Measurements from ENCODE around the gene ZNF438. TPM values are rescaled to one million over a fixed set of nuclear protein-coding genes. Genes with fewer than 3 reads are reported as not detected.

Gene ZNF438
- total and polyA plus RNA-seq, 3 experiments from 2014 or later = 2.9 to 4.2 (median 3.9) TPM

DNA sequence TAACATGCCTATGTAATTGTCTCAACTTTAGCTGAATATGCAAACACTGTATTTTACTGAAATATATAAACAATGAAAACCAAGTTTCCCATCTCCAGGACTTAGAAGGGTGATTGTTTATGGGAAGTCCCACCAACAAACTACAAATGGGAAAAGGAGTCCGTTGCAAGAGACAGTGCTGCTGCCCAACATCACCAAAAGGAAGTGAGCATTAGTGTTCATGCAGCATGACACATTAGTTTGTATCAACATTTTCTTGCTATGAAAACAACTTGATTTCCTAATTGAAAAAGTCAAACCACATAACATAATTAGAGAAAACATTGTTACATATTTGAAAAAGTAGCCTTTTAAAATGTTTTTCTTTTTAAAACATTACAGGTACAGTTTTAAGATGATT is 138.5 kb downstream of the ZNF438 start:
- POLR2A ChIA-PET = no interaction called here
- Mint-ChIP-seq H3K4me1 (no peaks in the 10 kb centered on the region), H3K27me3 (no peaks in the 10 kb centered on the region)

DNA sequence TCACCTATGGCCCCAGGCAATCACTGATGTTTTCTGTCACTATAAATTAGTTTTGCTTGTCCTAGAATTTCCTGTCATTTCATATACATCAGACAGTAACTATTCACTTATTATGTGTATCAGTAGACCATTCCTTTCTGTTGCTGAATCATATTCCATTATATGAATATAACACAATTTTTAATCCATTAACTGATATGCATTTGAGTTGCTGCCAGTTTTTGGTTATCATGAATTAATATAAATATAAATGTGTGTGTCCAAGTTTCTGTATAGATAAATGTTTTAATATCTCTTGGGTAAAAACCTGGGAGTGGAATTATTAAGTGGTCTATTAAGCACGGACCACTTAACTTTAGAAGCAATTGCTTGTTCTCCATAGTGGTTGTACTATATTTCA is 143.8 kb downstream of the ZNF438 start:
- ChIA-PET CTCF (no interaction called here), POLR2A (no interaction called here)
- Histone ChIP-seq H3K9me3 (ENCODE audit: low read length) (no peaks in the 10 kb centered on the region), H3K4me3 (ENCODE audit: low read length) (no peak overlapping the region), H3K4me1 (ENCODE audit: insufficient read depth, low read length) (no peaks in the 10 kb centered on the region), H3K36me3 (ENCODE audit: insufficient read depth, low read length) (no peaks in the 10 kb centered on the region), H3K27ac (ENCODE audit: low read depth, low read length) (no peak overlapping the region), H3K27me3 (ENCODE audit: insufficient read depth, low read length, poor library complexity, severe bottlenecking) (no peaks in the 10 kb centered on the region)
- Mint-ChIP-seq H3K9me3 (no peaks in the 10 kb centered on the region), H3K4me1 (no peaks in the 10 kb centered on the region), H3K27me3 (no peaks in the 10 kb centered on the region), H3K4me3 (no peak overlapping the region), H3K36me3 (no peaks in the 10 kb centered on the region), H3K27ac (no peak overlapping the region)
- DNase-seq = no peak

More for the DNA sequence above, 138.5 kb downstream of the ZNF438 start:
- Histone ChIP-seq H3K36me3 (ENCODE audit: insufficient read depth, low read length) (no peaks in the 10 kb centered on the region), H3K4me3 (ENCODE audit: low read length) (no peak overlapping the region), H3K27ac (ENCODE audit: low read depth, low read length) (no peak overlapping the region), H3K27me3 (ENCODE audit: insufficient read depth, low read length, poor library complexity, severe bottlenecking) (no peaks in the 10 kb centered on the region), H3K9me3 (ENCODE audit: low read length) (no peaks in the 10 kb centered on the region), H3K4me1 (ENCODE audit: insufficient read depth, low read length) (no peaks in the 10 kb centered on the region)
- CTCF ChIA-PET = no interaction called here
- Mint-ChIP-seq H3K4me3 (no peak overlapping the region), H3K36me3 (peaks cover 0 to 2% (median 0%) of the 10 kb centered on the region in 3 donors), H3K27ac (no peak overlapping the region), H3K9me3 (no peaks in the 10 kb centered on the region)
- DNase-seq = no peak

DNA sequence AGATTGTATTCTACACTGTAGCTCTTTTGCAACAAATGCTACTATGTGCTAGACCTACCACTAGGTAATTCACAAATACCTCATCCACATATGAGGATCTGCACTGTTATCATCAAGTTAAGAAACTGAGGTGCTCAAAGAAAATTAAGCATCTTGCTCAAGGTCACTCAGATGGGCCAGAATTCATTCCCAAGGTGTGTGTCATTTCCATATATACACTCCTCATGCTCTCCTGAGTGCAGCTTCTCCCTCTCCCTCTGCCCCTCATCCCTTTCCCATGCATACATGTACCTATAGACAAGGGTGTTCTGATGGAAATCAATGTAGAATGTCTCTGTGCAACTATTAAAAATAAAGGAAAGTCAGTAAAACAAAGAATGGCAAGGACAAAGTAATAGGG is 146.2 kb downstream of the ZNF438 start:
- Histone ChIP-seq H3K4me1 (ENCODE audit: insufficient read depth, low read length) (no peaks in the 10 kb centered on the region), H3K9me3 (ENCODE audit: low read length) (no peaks in the 10 kb centered on the region), H3K36me3 (ENCODE audit: insufficient read depth, low read length) (no peaks in the 10 kb centered on the region), H3K27ac (ENCODE audit: low read depth, low read length) (no peak overlapping the region), H3K27me3 (ENCODE audit: insufficient read depth, low read length, poor library complexity, severe bottlenecking) (no peaks in the 10 kb centered on the region), H3K4me3 (ENCODE audit: low read length) (no peak overlapping the region)
- ChIA-PET CTCF (no interaction called here), POLR2A (no interaction called here)
- DNase-seq = no peak
- Mint-ChIP-seq H3K27me3 (no peaks in the 10 kb centered on the region), H3K4me1 (no peaks in the 10 kb centered on the region), H3K36me3 (no peaks in the 10 kb centered on the region), H3K4me3 (no peak overlapping the region), H3K27ac (no peak overlapping the region), H3K9me3 (no peaks in the 10 kb centered on the region)

DNA sequence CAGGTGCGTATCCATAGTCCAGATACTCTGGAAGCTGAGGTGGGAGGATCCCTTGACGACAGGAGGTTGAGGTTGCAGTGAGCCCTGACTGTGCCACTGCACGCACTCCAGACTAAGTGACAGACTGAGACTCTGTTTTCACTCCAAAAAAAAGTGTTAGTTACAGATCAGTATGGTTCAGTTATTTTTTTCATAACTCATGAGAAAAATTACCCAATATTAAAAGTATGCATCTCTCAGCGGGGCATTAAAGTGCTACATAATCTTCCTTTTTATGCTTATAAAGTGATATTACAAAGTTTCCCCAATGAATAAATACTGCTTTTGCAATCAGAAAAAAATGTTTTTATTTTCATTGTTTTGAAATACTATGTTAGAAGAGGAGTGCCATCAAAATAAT is 147.9 kb downstream of the ZNF438 start:
- H3K27me3 ChIP-seq (ENCODE audit: insufficient read depth, low read length, poor library complexity, severe bottlenecking) = no peaks in the 10 kb centered on the region
- no peaks in the 10 kb centered on the region for H3K27me3 Mint-ChIP-seq
- no peak overlapping the region for H3K27ac ChIP-seq (ENCODE audit: low read depth, low read length)
- POLR2A ChIA-PET = no interaction called here
- H3K36me3 Mint-ChIP-seq = peaks cover 0 to 4% (median 3%) of the 10 kb centered on the region in 3 donors
- H3K27ac Mint-ChIP-seq = no peak overlapping the region
- DNase-seq = no peak
- no peaks in the 10 kb centered on the region for H3K9me3 ChIP-seq (ENCODE audit: low read length)
- no peak overlapping the region for H3K4me3 ChIP-seq (ENCODE audit: low read length)
- H3K9me3 Mint-ChIP-seq = no peaks in the 10 kb centered on the region
- no peaks in the 10 kb centered on the region for H3K4me1 ChIP-seq (ENCODE audit: insufficient read depth, low read length)
- H3K4me1 Mint-ChIP-seq = no peaks in the 10 kb centered on the region
- no peaks in the 10 kb centered on the region for H3K36me3 ChIP-seq (ENCODE audit: insufficient read depth, low read length)
- CTCF ChIA-PET = no interaction called here
- no peak overlapping the region for H3K4me3 Mint-ChIP-seq

GRCh38 chr10:30883116-30883515 is 148.5 kb downstream of the ZNF438 start:
- no peak overlapping the region for H3K4me3 Mint-ChIP-seq
- no peak overlapping the region for H3K27ac ChIP-seq (ENCODE audit: low read depth, low read length)
- no peak for DNase-seq
- peak overlapping the region in 1 of 8 donors; percentile 29 for H3K27ac Mint-ChIP-seq
- no peaks in the 10 kb centered on the region for H3K27me3 Mint-ChIP-seq
- H3K4me1 ChIP-seq (ENCODE audit: insufficient read depth, low read length) = no peaks in the 10 kb centered on the region
- no peaks in the 10 kb centered on the region for H3K36me3 ChIP-seq (ENCODE audit: insufficient read depth, low read length)
- H3K4me3 ChIP-seq (ENCODE audit: low read length) = no peak overlapping the region
- no peaks in the 10 kb centered on the region for H3K9me3 Mint-ChIP-seq
- H3K27me3 ChIP-seq (ENCODE audit: insufficient read depth, low read length, poor library complexity, severe bottlenecking) = no peaks in the 10 kb centered on the region
- H3K9me3 ChIP-seq (ENCODE audit: low read length) = no peaks in the 10 kb centered on the region
- peaks cover 0 to 4% (median 3%) of the 10 kb centered on the region in 3 donors for H3K36me3 Mint-ChIP-seq
- no peaks in the 10 kb centered on the region for H3K4me1 Mint-ChIP-seq
- POLR2A ChIA-PET = no interaction called here
- CTCF ChIA-PET = no interaction called here

GRCh38 chr10:30882281-30882680 is 149.4 kb downstream of the ZNF438 start:
- no peak for DNase-seq
- peaks cover 0 to 4% (median 3%) of the 10 kb centered on the region in 3 donors for H3K36me3 Mint-ChIP-seq
- H3K4me3 Mint-ChIP-seq = no peak overlapping the region
- no peaks in the 10 kb centered on the region for H3K9me3 Mint-ChIP-seq
- H3K9me3 ChIP-seq (ENCODE audit: low read length) = no peaks in the 10 kb centered on the region
- POLR2A ChIA-PET = no interaction called here
- H3K36me3 ChIP-seq (ENCODE audit: insufficient read depth, low read length) = no peaks in the 10 kb centered on the region
- H3K27me3 Mint-ChIP-seq = no peaks in the 10 kb centered on the region
- H3K27ac ChIP-seq (ENCODE audit: low read depth, low read length) = no peak overlapping the region
- no peak overlapping the region for H3K4me3 ChIP-seq (ENCODE audit: low read length)
- peak overlapping the region in 2 of 8 donors; percentile 28 to 32 for H3K27ac Mint-ChIP-seq
- no peaks in the 10 kb centered on the region for H3K27me3 ChIP-seq (ENCODE audit: insufficient read depth, low read length, poor library complexity, severe bottlenecking)
- CTCF ChIA-PET = no interaction called here
- H3K4me1 Mint-ChIP-seq = no peaks in the 10 kb centered on the region
- no peaks in the 10 kb centered on the region for H3K4me1 ChIP-seq (ENCODE audit: insufficient read depth, low read length)

GRCh38 chr10:30878920-30879319 is 152.7 kb downstream of the ZNF438 start:
- ChIA-PET CTCF (no interaction called here), POLR2A (no interaction called here)
- H3K4me1 ChIP-seq (ENCODE audit: insufficient read depth, low read length) = no peaks in the 10 kb centered on the region
- peak overlapping the region in 1 of 8 donors; percentile 70 for H3K27ac Mint-ChIP-seq
- no peaks in the 10 kb centered on the region for H3K27me3 ChIP-seq (ENCODE audit: insufficient read depth, low read length, poor library complexity, severe bottlenecking)
- H3K4me3 Mint-ChIP-seq = no peak overlapping the region
- no peak overlapping the region for H3K4me3 ChIP-seq (ENCODE audit: low read length)
- H3K9me3 Mint-ChIP-seq = no peaks in the 10 kb centered on the region
- H3K36me3 Mint-ChIP-seq = peaks cover 0 to 10% (median 4%) of the 10 kb centered on the region in 3 donors
- no peaks in the 10 kb centered on the region for H3K9me3 ChIP-seq (ENCODE audit: low read length)
- no peak overlapping the region for H3K27ac ChIP-seq (ENCODE audit: low read depth, low read length)
- H3K36me3 ChIP-seq (ENCODE audit: insufficient read depth, low read length) = no peaks in the 10 kb centered on the region
- no peak for DNase-seq
- no peaks in the 10 kb centered on the region for H3K27me3 Mint-ChIP-seq
- no peaks in the 10 kb centered on the region for H3K4me1 Mint-ChIP-seq

- no peaks in the 10 kb centered on the region for H3K4me1 ChIP-seq (ENCODE audit: insufficient read depth, low read length)
- H3K27ac ChIP-seq (ENCODE audit: low read depth, low read length) = no peak overlapping the region
- H3K27me3 Mint-ChIP-seq = no peaks in the 10 kb centered on the region
- H3K27ac Mint-ChIP-seq = no peak overlapping the region
- H3K36me3 ChIP-seq (ENCODE audit: insufficient read depth, low read length) = no peaks in the 10 kb centered on the region
- no peaks in the 10 kb centered on the region for H3K9me3 ChIP-seq (ENCODE audit: low read length)
- ChIA-PET POLR2A (no interaction called here), CTCF (no interaction called here)
- no peaks in the 10 kb centered on the region for H3K4me1 Mint-ChIP-seq
- no peak overlapping the region for H3K4me3 Mint-ChIP-seq
- H3K36me3 Mint-ChIP-seq = peaks cover 0 to 10% (median 10%) of the 10 kb centered on the region in 3 donors
- DNase-seq = no peak
- H3K9me3 Mint-ChIP-seq = no peaks in the 10 kb centered on the region
- H3K27me3 ChIP-seq (ENCODE audit: insufficient read depth, low read length, poor library complexity, severe bottlenecking) = no peaks in the 10 kb centered on the region
- H3K4me3 ChIP-seq (ENCODE audit: low read length) = no peak overlapping the region
These were observed 154.6 kb downstream of the ZNF438 start for GRCh38 chr10:30877111-30877510.

- H3K27ac Mint-ChIP-seq = no peak overlapping the region
- Histone ChIP-seq H3K27ac (ENCODE audit: low read depth, low read length) (no peak overlapping the region), H3K9me3 (ENCODE audit: low read length) (no peaks in the 10 kb centered on the region), H3K4me3 (ENCODE audit: low read length) (no peak overlapping the region), H3K27me3 (ENCODE audit: insufficient read depth, low read length, poor library complexity, severe bottlenecking) (no peaks in the 10 kb centered on the region), H3K36me3 (ENCODE audit: insufficient read depth, low read length) (no peaks in the 10 kb centered on the region), H3K4me1 (ENCODE audit: insufficient read depth, low read length) (no peaks in the 10 kb centered on the region)
- no peaks in the 10 kb centered on the region for H3K27me3 Mint-ChIP-seq
- no peaks in the 10 kb centered on the region for H3K4me1 Mint-ChIP-seq
- ChIA-PET POLR2A (no interaction called here), CTCF (no interaction called here)
- no peak overlapping the region for H3K4me3 Mint-ChIP-seq
- no peak for DNase-seq
- H3K9me3 Mint-ChIP-seq = no peaks in the 10 kb centered on the region
- H3K36me3 Mint-ChIP-seq = peaks cover 1 to 7% (median 6%) of the 10 kb centered on the region in 3 donors
These were observed 158.3 kb downstream of the ZNF438 start for GRCh38 chr10:30873411-30873810.

All from CD8-positive, alpha-beta memory T cell (primary cell).